Vagina (tissue), 2 donors: Measurements from ENCODE around the gene NPAS3. TPM values are rescaled to one million over a fixed set of nuclear protein-coding genes. Genes with fewer than 3 reads are reported as not detected.

ENCODE experiments used
- DNase-seq, 2 donors: peaks; one replicate each; pipeline ENCODE4 v3.0.0-alpha.2; 2017; ENCODE audit errors: extremely low spot score in 2 of 2
- H3K27ac ChIP-seq: fragments of 200-600 bp; sonication (generic); one replicate; pipeline ENCODE4 v1.5.1; 2019
- H3K27me3 ChIP-seq: fragments of 200-600 bp; sonication (generic); one replicate; pipeline ENCODE4 v1.5.1; 2019
- H3K36me3 ChIP-seq, 2 donors: fragments of 200-600 bp; sonication (generic); one replicate each; pipeline ENCODE4 v1.5.1; 2017 to 2019
- H3K4me1 ChIP-seq: fragments of 200-600 bp; sonication (generic); one replicate; pipeline ENCODE4 v1.5.1; 2019
- H3K4me3 ChIP-seq, 2 donors: fragments of 200-600 bp; sonication (generic); 1 replicate in 1 of 2; 2 replicates in 1 of 2; pipeline ENCODE4 v1.5.1; 2016 to 2019
- H3K9me3 ChIP-seq: fragments of 200-600 bp; sonication (generic); one replicate; pipeline ENCODE4 v1.5.1; 2019
- POLR2A ChIP-seq, 2 donors: fragments of 450-650 bp; IDR thresholded peaks; one replicate each; pipeline ENCODE4 v1.6.1; 2017; ENCODE audit warnings: antibody characterized with exemption in 2 of 2, mild to moderate bottlenecking in 2 of 2, moderate library complexity in 2 of 2
- POLR2AphosphoS5 ChIP-seq, 2 donors: sonication (generic); formaldehyde crosslinking; IDR thresholded peaks; one replicate each; pipeline ENCODE4 v1.9.0; 2017; ENCODE audit warnings: antibody characterized with exemption in 2 of 2, mild to moderate bottlenecking in 2 of 2, low read depth in 1 of 2; ENCODE audit not compliant: insufficient read depth in 1 of 2
- intact Hi-C: fragments of 100-400 bp; cut with DNase I; formaldehyde crosslinking; loops from one replicate; pipeline ENCODE4 v1.15.1; 2023
- total RNA-seq: library from RNA; depleted of rRNA; stranded (reverse); fragments of >200 nt; gene quantifications from one replicate; pipeline ENCODE4 v1.2.3, GENCODE V29; 2016
- TF ChIP-seq, protein P1 (sequence below), 3 experiments: fragments of 450-650 bp in 2 of 3; fragments of 200-600 bp in 1 of 3; sonication (generic) in 1 of 3; IDR thresholded peaks; one replicate each; pipeline ENCODE4 v1.5.1; 2017 to 2019; ENCODE audit warnings: antibody characterized with exemption in 3 of 3, mild to moderate bottlenecking in 2 of 3, moderate library complexity in 2 of 3

The NPAS3 gene
- total RNA-seq, 1 donor from 2014 or later: 1.2 TPM

DNA sequence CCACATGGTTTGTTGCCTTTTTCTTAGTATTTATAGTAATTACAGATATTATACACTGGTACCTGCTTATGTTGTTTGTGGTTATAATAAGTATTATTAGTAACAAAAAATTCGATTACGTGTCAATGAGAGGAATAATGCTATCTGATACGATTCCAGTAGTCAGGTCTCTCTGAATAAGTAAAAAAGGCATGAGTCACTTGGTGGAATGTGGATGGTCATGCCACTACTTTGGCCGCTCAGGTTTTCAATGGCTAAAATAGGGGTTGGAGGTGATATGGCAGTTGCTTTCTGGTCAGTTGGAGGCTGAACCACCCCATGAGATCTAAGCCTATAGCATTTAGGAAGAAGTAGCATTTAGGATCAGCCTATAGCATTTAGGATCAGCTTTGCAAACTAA is 255.9 kb downstream of the NPAS3 start:
- Histone ChIP-seq H3K9me3 (no peaks in the 10 kb centered on the region), H3K27ac (no peak overlapping the region), H3K4me3 (no peak overlapping the region), H3K4me1 (no peaks in the 10 kb centered on the region), H3K27me3 (no peaks in the 10 kb centered on the region), H3K36me3 (no peaks in the 10 kb centered on the region)
- no peak for DNase-seq
- intact Hi-C loops: no loop called here
- TF ChIP-seq POLR2A (IDR thresholded peaks at IDR 0.05) (no peak), POLR2AphosphoS5 (IDR thresholded peaks at IDR 0.05; ENCODE audit: insufficient read depth in 1 of 2, low read depth in 1 of 2) (no peak)
- TF ChIP-seq, protein P1, sequence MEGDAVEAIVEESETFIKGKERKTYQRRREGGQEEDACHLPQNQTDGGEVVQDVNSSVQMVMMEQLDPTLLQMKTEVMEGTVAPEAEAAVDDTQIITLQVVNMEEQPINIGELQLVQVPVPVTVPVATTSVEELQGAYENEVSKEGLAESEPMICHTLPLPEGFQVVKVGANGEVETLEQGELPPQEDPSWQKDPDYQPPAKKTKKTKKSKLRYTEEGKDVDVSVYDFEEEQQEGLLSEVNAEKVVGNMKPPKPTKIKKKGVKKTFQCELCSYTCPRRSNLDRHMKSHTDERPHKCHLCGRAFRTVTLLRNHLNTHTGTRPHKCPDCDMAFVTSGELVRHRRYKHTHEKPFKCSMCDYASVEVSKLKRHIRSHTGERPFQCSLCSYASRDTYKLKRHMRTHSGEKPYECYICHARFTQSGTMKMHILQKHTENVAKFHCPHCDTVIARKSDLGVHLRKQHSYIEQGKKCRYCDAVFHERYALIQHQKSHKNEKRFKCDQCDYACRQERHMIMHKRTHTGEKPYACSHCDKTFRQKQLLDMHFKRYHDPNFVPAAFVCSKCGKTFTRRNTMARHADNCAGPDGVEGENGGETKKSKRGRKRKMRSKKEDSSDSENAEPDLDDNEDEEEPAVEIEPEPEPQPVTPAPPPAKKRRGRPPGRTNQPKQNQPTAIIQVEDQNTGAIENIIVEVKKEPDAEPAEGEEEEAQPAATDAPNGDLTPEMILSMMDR (IDR thresholded peaks at IDR 0.05): no peak

- Histone ChIP-seq H3K36me3 (no peaks in the 10 kb centered on the region), H3K4me3 (no peak overlapping the region), H3K4me1 (no peaks in the 10 kb centered on the region), H3K27me3 (no peaks in the 10 kb centered on the region), H3K9me3 (no peaks in the 10 kb centered on the region), H3K27ac (no peak overlapping the region)
- DNase-seq: no peak
- TF ChIP-seq, protein P1 (IDR thresholded peaks at IDR 0.05): no peak
- TF ChIP-seq POLR2A (IDR thresholded peaks at IDR 0.05) (no peak), POLR2AphosphoS5 (IDR thresholded peaks at IDR 0.05; ENCODE audit: insufficient read depth in 1 of 2, low read depth in 1 of 2) (no peak)
- intact Hi-C loops: no loop called here
These were observed 260.0 kb downstream of the NPAS3 start for GRCh38 chr14:33198684-33199083.

- Histone ChIP-seq H3K36me3 (no peaks in the 10 kb centered on the region), H3K27ac (no peak overlapping the region), H3K9me3 (no peaks in the 10 kb centered on the region), H3K4me1 (no peaks in the 10 kb centered on the region), H3K4me3 (no peak overlapping the region), H3K27me3 (no peaks in the 10 kb centered on the region)
- no peak for DNase-seq
- TF ChIP-seq, protein P1 (IDR thresholded peaks at IDR 0.05): no peak
- TF ChIP-seq POLR2A (IDR thresholded peaks at IDR 0.05): no peak
- no peak for TF ChIP-seq POLR2AphosphoS5 (IDR thresholded peaks at IDR 0.05; ENCODE audit: insufficient read depth in 1 of 2, low read depth in 1 of 2)
- intact Hi-C loops: no loop called here
These were observed 262.4 kb downstream of the NPAS3 start for GRCh38 chr14:33201116-33201515.

DNA sequence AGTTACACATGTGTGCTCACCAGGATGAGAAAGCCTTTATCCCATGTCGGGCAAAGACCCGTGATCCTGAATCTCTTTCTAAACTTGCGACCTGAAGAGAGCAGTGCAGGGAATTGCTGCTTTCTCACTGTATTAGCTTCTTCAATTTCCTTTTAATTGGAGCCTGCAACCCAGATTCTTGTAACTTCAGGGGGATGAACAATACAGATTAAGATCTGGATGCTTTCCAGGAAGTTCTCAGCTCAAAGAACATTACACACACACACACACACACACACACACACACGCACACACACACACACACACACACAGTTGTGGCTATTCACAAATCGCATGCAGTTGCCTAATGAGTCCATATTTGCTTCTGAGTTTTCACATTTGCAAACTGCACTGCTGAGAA is 268.3 kb downstream of the NPAS3 start:
- H3K4me3 ChIP-seq: no peak overlapping the region
- H3K27ac ChIP-seq: no peak overlapping the region
- H3K4me1 ChIP-seq: no peaks in the 10 kb centered on the region
- H3K27me3 ChIP-seq: no peaks in the 10 kb centered on the region
- no peak for TF ChIP-seq POLR2A (IDR thresholded peaks at IDR 0.05)
- TF ChIP-seq, protein P1 (IDR thresholded peaks at IDR 0.05): no peak
- TF ChIP-seq POLR2AphosphoS5 (IDR thresholded peaks at IDR 0.05; ENCODE audit: insufficient read depth in 1 of 2, low read depth in 1 of 2): no peak
- no peaks in the 10 kb centered on the region for H3K9me3 ChIP-seq
- H3K36me3 ChIP-seq: no peaks in the 10 kb centered on the region
- intact Hi-C loops: no loop called here
- DNase-seq: no peak

GRCh38 chr14:33207467-33208017 is 268.9 kb downstream of the NPAS3 start:
- Histone ChIP-seq H3K36me3 (no peaks in the 10 kb centered on the region), H3K4me3 (no peak overlapping the region), H3K27me3 (no peaks in the 10 kb centered on the region), H3K27ac (no peak overlapping the region), H3K4me1 (no peaks in the 10 kb centered on the region), H3K9me3 (no peaks in the 10 kb centered on the region)
- intact Hi-C loops: no loop called here
- TF ChIP-seq, protein P1 (IDR thresholded peaks at IDR 0.05): no peak
- TF ChIP-seq POLR2A (IDR thresholded peaks at IDR 0.05): no peak
- no peak for TF ChIP-seq POLR2AphosphoS5 (IDR thresholded peaks at IDR 0.05; ENCODE audit: insufficient read depth in 1 of 2, low read depth in 1 of 2)
- no peak for DNase-seq
